HepG2 (cell line): ENCODE data around the gene FAF2. TPM values are rescaled to one million over a fixed set of nuclear protein-coding genes. Genes with fewer than 3 reads are reported as not detected.

ENCODE experiments used
- ATAC-seq: fragments of 200-7000 bp; cut with Tn5 transposase; 3 replicates; pipeline ENCODE4 v1.9.1; 2020; ENCODE audit warnings: mild to moderate bottlenecking, moderate library complexity
- BruUV-seq: library from RNA; stranded (reverse); fragments of 400-500 nt; replicated peaks from 2 replicates; lab custom pipeline; 2021; lab: Mats Ljungman, UMichigan
- CTCF ChIA-PET: fragments of 300-600 bp; formaldehyde crosslinking; extraction: SDS; loops from one replicate; lab custom pipeline; 2021; ENCODE audit warnings: low total read pairs, inconsistent platforms, low intra/inter-chr PET ratio; lab: Yijun Ruan, JAX
- POLR2A ChIA-PET: fragments of 350-600 bp; sonication (Branson Sonifier 250); formaldehyde crosslinking; loops from one replicate; lab custom pipeline; 2020; ENCODE audit warnings: antibody characterized with exemption, inconsistent platforms; lab: Yijun Ruan, JAX
- DNase-seq: peaks from one replicate; pipeline ENCODE4 v3.0.0-alpha.2; 2015; ENCODE audit warnings: low spot score
- FAIRE-seq: peaks from 3 replicates; lab custom pipeline; 2011; peaks lifted over from hg19 to GRCh38; lab: Jason Lieb, UNC
- H2AFZ ChIP-seq: one replicate; pipeline ENCODE4 v1.6.1; 2011; ENCODE audit warnings: low read length, inconsistent platforms
- H3K27ac ChIP-seq: fragments of 300-600 bp; 3 replicates; pipeline ENCODE4 v1.8.0; 2011; ENCODE audit warnings: mixed run types, mild to moderate bottlenecking, mixed read lengths, low read length, inconsistent platforms; ENCODE audit not compliant: insufficient read depth; ENCODE audit errors: extremely low read length
- H3K27me3 ChIP-seq, 2 experiments: fragments of 200-600 bp in 1 of 2; 2 replicates in 1 of 2; 3 replicates in 1 of 2; pipeline versions ENCODE4 v1.6.0 to v1.8.0; 2011; ENCODE audit warnings: low read length in 2 of 2, mild to moderate bottlenecking in 2 of 2, moderate library complexity in 2 of 2, inconsistent platforms in 1 of 2; ENCODE audit not compliant: insufficient read depth in 2 of 2, control insufficient read depth in 1 of 2
- H3K36me3 ChIP-seq, 2 experiments: fragments of 200-600 bp in 1 of 2; replicated peaks in 1 of 2; 2 replicates in 1 of 2; 3 replicates in 1 of 2; pipeline versions ENCODE4 v1.5.1 to v1.8.0; 2011; ENCODE audit warnings: low read length in 2 of 2, inconsistent platforms in 1 of 2; ENCODE audit not compliant: insufficient read depth in 2 of 2, control insufficient read depth in 1 of 2
- H3K4me1 ChIP-seq: 2 replicates; pipeline ENCODE4 v1.5.1; 2012; ENCODE audit warnings: low read length, inconsistent platforms; ENCODE audit not compliant: insufficient read depth
- H3K4me2 ChIP-seq: 2 replicates; pipeline ENCODE4 v1.6.0; 2011; ENCODE audit warnings: low read depth, low read length, inconsistent platforms
- H3K4me3 ChIP-seq, 3 experiments: fragments of 200-600 bp in 1 of 3; sonication (generic), shearing (Covaris generic) in 1 of 3; replicated peaks in 1 of 3; 2 replicates each; pipeline ENCODE4 v1.5.1; 2011 to 2016; ENCODE audit warnings: low read length in 3 of 3, inconsistent platforms in 2 of 3, low read depth in 2 of 3, mild to moderate bottlenecking in 2 of 3, control low read depth in 1 of 3, mixed read lengths in 1 of 3; ENCODE audit not compliant: insufficient read depth in 1 of 3
- H3K79me2 ChIP-seq: one replicate; pipeline ENCODE4 v1.6.1; 2011; ENCODE audit warnings: low read length, inconsistent platforms; ENCODE audit not compliant: insufficient read depth
- H3K9ac ChIP-seq: 2 replicates; pipeline ENCODE4 v1.6.0; 2011; ENCODE audit warnings: mild to moderate bottlenecking, low read depth, low read length, inconsistent platforms; ENCODE audit not compliant: insufficient read depth
- H3K9me3 ChIP-seq: 2 replicates; pipeline ENCODE4 v1.5.1; 2012; ENCODE audit warnings: mild to moderate bottlenecking, low read length
- H4K20me1 ChIP-seq: 2 replicates; pipeline ENCODE4 v1.6.0; 2011; ENCODE audit warnings: inconsistent platforms, mild to moderate bottlenecking, low read length, moderate library complexity; ENCODE audit not compliant: insufficient read depth
- EED ChIP-seq: sonication (generic); formaldehyde crosslinking; IDR thresholded peaks from 2 replicates; pipeline ENCODE4 v1.5.0; 2020; ENCODE audit warnings: mild to moderate bottlenecking, missing genetic modification reagents
- EZH2 ChIP-seq: conservative IDR thresholded peaks from 2 replicates; pipeline ENCODE4 v1.6.1; 2012; ENCODE audit warnings: mild to moderate bottlenecking, low read depth, low read length, moderate library complexity
- JARID2 ChIP-seq: sonication (generic); formaldehyde crosslinking; IDR thresholded peaks from 2 replicates; pipeline ENCODE4 v1.8.1; 2023; ENCODE audit warnings: missing genetic modification reagents, inconsistent platforms; ENCODE audit not compliant: insufficient replicate concordance
- ZNF737 ChIP-seq: sonication (generic); formaldehyde crosslinking; IDR thresholded peaks from 2 replicates; pipeline ENCODE4 v1.5.0; 2020; ENCODE audit warnings: missing genetic modification reagents, mild to moderate bottlenecking, borderline replicate concordance
- ZSCAN21 ChIP-seq: sonication (generic); formaldehyde crosslinking; IDR thresholded peaks from 2 replicates; pipeline ENCODE4 v1.8.0; 2022; ENCODE audit warnings: mild to moderate bottlenecking, missing genetic modification reagents, moderate library complexity, borderline replicate concordance
- WGBS: methylation state at CpG from one replicate; pipeline ENCODE4 v1.1.6; 2017; ENCODE audit warnings: low lambda C conversion rate; 5-methylcytosine and 5-hydroxymethylcytosine counted together
- in situ Hi-C: cut with HindIII; loops from 2 replicates; pipeline ENCODE4 v1.10.0; 2017; ENCODE audit warnings: low pct_unique_long_range_greater_than_20kb; ENCODE audit not compliant: extremely low pct_ligation_motif_present
- intact Hi-C: fragments of 100-400 bp; cut with micrococcal nuclease; formaldehyde crosslinking; loops from one replicate; pipeline ENCODE4 v1.10.0; 2022; ENCODE audit not compliant: unreplicated experiment
- polyA plus RNA-seq, 8 experiments: library from polyadenylated mRNA; depleted of rRNA in 3 of 8; stranded (reverse) in 7 of 8; unstranded in 1 of 8; fragments of >200 nt; fragmentation: Illumina TruSeq in 4 of 8; extraction: Trizol in 4 of 8; gene quantifications; 2 replicates each; pipeline versions ENCODE4 v1.2.1 to v1.2.3, GENCODE V29; 2011 to 2016; ENCODE audit warnings: low read depth in 4 of 8, missing spikeins in 1 of 8, mixed read lengths in 1 of 8; ENCODE audit not compliant: insufficient read depth in 1 of 8
- total RNA-seq, 5 experiments: library from RNA; depleted of rRNA; stranded (reverse); fragments of >200 nt; fragmentation: Illumina TruSeq; extraction: Trizol; gene quantifications; 2 replicates each; pipeline ENCODE4 v1.2.3, GENCODE V29; 2016; ENCODE audit warnings: low read depth in 1 of 5
- TF ChIP-seq, protein P1 (sequence below): sonication (generic); formaldehyde crosslinking; IDR thresholded peaks from 2 replicates; pipeline ENCODE4 v1.4.0; 2020; ENCODE audit warnings: missing genetic modification reagents
- TF ChIP-seq, protein P2 (sequence below): sonication (generic); formaldehyde crosslinking; IDR thresholded peaks from 2 replicates; pipeline ENCODE4 v1.5.0; 2020; ENCODE audit warnings: mild to moderate bottlenecking, missing genetic modification reagents, borderline replicate concordance

The FAF2 gene
- total and polyA plus RNA-seq, 2 of the 13 experiments (the other 11 are each of a cell fraction or from before 2014, with no cell fraction given) = 27.8 to 34.3 TPM

DNA sequence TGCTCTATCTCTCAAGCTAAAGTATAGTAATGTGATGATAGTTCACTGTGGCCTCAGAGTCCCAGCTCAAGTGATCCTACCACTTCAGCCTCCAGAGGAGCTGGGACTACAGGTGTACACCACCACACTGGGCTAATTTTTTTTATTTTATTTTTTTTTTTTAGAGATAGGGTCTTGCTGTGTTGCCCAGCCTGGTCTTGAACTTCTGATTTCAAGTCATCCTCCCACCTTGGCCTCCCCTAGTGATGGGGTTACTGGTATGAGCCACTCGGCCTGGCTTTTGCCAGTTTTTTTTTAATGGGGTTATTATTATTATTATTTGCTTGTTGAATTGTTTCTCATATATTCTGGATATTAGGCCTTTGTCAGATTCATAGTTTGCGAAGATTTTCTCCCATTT is 13.2 kb downstream of the FAF2 start:
- H3K36me3 ChIP-seq = peaks cover 0 to 6% of the 10 kb centered on the region in 2 experiments; a peak in 2 of 5 replicates
- no TSS peak for BruUV-seq
- no peak for ATAC-seq
- no peaks in the 10 kb centered on the region for H3K9me3 ChIP-seq
- intact Hi-C loops (no loop called here), in situ Hi-C loops (no loop called here)
- no peak for DNase-seq
- H3K27ac ChIP-seq = no peak overlapping the region
- peaks cover 12% of the 10 kb centered on the region for H3K4me1 ChIP-seq
- H3K9ac ChIP-seq = no peak overlapping the region
- TF ChIP-seq ZSCAN21 (CRISPR knock-in tag) (no peak), EZH2 (no peak), EED (CRISPR knock-in tag) (no peak), JARID2 (CRISPR knock-in tag) (no peak), ZNF737 (CRISPR knock-in tag) (no peak)
- TF ChIP-seq, protein P1, sequence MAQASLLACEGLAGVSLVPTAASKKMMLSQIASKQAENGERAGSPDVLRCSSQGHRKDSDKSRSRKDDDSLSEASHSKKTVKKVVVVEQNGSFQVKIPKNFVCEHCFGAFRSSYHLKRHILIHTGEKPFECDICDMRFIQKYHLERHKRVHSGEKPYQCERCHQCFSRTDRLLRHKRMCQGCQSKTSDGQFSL = no peak
- TF ChIP-seq, protein P2, sequence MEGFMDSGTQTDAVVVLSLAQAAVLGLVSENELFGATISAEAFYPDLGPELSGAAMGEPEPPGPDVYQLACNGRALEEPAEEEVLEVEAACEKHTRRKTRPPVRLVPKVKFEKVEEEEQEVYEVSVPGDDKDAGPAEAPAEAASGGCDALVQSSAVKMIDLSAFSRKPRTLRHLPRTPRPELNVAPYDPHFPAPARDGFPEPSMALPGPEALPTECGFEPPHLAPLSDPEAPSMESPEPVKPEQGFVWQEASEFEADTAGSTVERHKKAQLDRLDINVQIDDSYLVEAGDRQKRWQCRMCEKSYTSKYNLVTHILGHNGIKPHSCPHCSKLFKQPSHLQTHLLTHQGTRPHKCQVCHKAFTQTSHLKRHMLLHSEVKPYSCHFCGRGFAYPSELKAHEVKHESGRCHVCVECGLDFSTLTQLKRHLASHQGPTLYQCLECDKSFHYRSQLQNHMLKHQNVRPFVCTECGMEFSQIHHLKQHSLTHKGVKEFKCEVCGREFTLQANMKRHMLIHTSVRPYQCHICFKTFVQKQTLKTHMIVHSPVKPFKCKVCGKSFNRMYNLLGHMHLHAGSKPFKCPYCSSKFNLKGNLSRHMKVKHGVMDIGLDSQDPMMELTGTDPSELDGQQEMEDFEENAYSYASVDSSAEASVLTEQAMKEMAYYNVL = no peak
- H3K27me3 ChIP-seq = no peaks in the 10 kb centered on the region
- 94% methylated on average over 2 of the region's 2 CpGs for WGBS
- H3K79me2 ChIP-seq = peaks cover 58% of the 10 kb centered on the region
- H4K20me1 ChIP-seq = 0 out of 2 replicates have a peak, but pooled peaks cover 7% of the 10 kb centered on the region
- no peak for FAIRE-seq
- CTCF ChIA-PET = no interaction called here
- no peak overlapping the region for H3K4me3 ChIP-seq
- H2AFZ ChIP-seq = no peak overlapping the region
- POLR2A ChIA-PET = no interaction called here
- no peak overlapping the region for H3K4me2 ChIP-seq
